ENCODE results near the gene TSSK6.

- TF ChIP-seq TP53 (CRISPR knock-in tag; IDR thresholded peaks at IDR 0.05) (no peak), E2F5 (CRISPR knock-in tag; IDR thresholded peaks at IDR 0.05) (no peak)
Measured at GRCh38 chr19:19546751-19547162, 31.4 kb upstream of the TSSK6 start.
